HL-60/S4 treated with phorbol 12-myristate 13-acetate at 8.2 ng/mL for 4 days and 3 days (cell line): Measurements from ENCODE around the gene GALR3.
"Not testable (repeated sequence)": the region's sequence is repeated elsewhere in the genome, so short reads cannot be mapped to it uniquely, and the experiment has no call there.

Experiments
- in situ Hi-C: fragments of 300-500 bp; cut with MboI; formaldehyde crosslinking; loops from 2 replicates; pipeline ENCODE4 v1.15.0; 2022; ENCODE audit warnings: low sequenced_read_pairs

GALR3 gene, protein sequence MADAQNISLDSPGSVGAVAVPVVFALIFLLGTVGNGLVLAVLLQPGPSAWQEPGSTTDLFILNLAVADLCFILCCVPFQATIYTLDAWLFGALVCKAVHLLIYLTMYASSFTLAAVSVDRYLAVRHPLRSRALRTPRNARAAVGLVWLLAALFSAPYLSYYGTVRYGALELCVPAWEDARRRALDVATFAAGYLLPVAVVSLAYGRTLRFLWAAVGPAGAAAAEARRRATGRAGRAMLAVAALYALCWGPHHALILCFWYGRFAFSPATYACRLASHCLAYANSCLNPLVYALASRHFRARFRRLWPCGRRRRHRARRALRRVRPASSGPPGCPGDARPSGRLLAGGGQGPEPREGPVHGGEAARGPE

DNA sequence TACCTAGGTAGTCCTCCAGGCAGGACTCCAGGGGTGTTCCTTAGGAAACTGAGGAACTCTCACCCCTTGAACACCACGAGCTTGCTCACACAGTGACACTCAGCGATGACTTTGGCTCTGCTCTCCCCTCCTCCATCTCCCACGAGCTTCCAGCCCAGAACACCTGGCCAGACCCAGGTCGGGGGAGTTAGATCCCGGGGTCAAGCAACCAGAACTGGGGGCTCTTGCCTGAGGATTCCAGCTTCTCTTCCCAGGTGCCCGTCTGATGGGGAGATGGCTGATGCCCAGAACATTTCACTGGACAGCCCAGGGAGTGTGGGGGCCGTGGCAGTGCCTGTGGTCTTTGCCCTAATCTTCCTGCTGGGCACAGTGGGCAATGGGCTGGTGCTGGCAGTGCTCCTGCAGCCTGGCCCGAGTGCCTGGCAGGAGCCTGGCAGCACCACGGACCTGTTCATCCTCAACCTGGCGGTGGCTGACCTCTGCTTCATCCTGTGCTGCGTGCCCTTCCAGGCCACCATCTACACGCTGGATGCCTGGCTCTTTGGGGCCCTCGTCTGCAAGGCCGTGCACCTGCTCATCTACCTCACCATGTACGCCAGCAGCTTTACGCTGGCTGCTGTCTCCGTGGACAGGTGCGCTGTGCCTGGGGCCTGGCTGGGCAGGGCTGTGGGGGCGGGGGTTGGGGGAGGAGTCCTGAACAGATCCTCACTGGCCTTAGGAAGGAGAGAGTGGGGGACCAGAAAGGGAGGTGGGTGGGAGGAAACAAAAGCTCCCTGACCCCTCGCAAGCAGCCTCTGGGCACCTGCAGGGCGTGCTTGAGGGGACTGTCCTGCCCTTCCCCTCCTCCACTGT lies at the start of gene GALR3:
Gene GALR3, plus strand, starts transcription at position 249 of the 852 bp plus-strand sequence. Its CDS starts 25 bp downstream, at position 274.
- in situ Hi-C loops: no loop called here

DNA sequence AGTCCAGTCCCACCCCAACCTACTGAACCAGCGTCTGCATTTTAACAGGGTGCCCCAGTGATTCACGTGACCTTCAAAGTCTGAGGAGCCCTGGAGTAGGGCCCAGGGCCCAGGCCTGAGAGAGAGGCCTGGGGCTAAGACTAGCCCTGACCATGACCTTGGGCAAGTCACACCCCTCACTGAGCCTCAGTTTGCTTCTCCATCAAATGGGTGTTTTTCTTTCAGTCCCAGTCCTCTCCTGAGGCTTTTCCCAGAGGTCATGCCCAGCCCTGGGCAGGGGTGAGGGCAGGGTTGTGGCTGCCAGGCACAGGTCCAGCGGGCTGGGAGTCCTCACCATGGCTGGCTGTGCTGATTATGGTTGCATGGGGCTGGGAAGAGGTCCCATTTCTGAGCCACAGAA lies 48.5 kb upstream of the GALR3 start:
- in situ Hi-C loops: no loop called here

DNA sequence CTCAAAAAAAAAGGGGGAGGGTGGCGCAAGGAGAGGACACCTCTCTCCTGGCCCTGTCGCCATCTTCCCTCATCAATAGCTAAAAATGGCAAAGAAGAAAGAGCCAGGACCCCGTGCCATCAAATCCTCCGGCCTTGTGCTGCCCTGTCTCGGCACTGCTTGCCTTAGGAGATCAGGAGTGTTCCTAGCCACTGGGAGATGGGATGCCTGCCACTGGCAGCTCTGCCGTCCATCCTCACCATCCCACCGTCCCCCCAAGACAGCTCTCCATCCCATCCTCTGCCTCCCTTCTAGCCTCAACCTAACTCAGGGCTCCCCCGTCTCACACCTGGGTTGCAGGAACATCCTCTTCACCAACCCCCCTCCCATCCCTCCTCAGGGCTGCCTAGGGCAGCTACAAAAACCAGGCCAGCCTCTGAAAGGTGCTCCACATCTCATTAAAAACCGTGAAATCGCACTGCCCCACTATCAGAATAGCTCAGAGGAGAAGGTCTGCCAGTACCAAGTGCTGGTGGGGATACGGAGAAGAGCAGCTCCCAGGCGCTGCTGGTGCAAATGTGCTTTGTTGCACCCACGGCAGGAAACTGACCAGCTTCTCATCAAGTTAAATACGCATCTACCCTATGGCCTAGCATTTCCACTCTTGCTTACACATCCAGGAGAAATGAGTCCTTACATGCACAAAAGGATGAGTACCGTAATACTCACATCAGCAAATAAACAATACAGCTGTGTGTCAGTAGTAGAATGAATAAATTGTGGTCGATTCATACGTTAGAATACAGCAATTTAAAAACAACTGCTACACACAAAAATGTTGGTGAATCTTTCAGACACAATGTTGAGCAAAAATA lies 47.2 kb upstream of the GALR3 start:
- in situ Hi-C loops: no loop called here

DNA sequence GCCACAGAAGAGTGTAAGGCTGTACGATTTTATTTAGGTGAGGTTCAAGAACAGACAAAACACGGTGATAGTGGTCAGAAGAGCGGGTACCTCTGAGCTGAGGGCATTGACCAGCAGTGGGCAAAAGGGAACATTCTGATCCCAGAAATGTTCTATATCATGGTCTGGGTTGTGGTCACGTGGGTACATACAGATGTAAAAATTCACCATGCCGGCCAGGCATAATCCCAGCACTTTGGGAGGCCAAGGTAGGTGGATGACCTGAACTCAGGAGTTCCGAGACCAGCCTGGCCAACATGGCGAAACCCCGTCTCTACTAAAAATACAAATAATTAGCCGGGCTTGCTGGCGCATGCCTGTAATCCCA lies 46.6 kb upstream of the GALR3 start:
- in situ Hi-C loops: no loop called here

DNA sequence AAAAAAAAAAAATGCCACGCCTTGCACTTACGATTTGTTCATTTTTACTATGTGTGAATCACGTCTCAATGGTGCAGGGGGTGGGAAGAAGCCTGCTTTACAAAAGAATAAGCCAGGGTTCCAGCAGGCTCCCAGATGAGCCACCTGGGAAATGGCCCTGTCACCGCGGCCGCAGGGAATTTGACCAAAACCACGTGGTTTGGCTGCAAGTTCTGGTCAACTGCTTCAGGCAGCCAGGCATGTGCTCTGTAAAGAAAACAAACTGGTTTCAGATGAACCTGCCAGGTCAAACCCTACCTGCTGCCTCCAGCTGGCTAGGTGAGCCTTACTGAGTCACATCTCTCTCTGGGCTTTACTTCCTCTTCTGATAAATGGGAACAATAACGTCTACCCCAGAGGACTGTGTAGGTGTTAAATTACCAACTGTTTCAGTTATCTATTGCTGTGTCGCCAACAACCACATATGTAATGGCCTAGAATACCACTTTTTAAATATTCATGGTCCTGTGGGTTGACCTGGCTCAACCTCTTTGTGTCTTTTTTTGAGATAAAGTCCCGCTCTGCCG lies 46.0 kb upstream of the GALR3 start:
- in situ Hi-C loops: no loop called here

DNA sequence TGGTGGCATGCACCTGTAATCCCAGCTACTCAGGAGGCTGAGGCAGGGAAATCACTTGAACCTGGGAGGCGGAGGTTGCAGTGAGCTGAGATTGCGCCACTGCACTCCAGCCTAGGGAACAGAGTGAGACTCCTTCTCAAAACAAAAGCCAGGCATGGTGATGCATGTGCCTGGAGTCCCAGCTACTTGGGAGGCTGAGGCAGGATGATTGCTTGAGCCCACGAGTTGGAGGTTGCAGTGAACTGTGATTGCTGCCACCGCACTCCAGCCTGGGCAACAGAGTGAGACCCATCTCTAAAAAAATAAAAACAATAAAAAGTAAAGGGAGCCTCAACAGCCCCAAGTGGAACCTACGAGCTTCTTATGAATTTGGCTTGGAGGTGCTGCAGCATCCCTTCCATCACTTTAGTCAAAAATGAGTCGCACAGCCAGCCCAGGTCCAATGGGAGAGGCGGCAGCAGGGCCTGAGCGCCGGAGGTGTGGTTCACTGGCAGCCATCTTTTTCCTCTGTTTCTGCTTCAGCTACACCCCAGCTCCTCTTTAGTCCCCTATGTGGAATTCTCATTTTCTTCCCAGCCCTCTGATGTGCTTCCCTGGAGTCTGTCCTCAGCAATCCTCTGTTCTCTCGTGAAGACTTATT lies 44.7 kb upstream of the GALR3 start:
- in situ Hi-C loops: no loop called here

DNA sequence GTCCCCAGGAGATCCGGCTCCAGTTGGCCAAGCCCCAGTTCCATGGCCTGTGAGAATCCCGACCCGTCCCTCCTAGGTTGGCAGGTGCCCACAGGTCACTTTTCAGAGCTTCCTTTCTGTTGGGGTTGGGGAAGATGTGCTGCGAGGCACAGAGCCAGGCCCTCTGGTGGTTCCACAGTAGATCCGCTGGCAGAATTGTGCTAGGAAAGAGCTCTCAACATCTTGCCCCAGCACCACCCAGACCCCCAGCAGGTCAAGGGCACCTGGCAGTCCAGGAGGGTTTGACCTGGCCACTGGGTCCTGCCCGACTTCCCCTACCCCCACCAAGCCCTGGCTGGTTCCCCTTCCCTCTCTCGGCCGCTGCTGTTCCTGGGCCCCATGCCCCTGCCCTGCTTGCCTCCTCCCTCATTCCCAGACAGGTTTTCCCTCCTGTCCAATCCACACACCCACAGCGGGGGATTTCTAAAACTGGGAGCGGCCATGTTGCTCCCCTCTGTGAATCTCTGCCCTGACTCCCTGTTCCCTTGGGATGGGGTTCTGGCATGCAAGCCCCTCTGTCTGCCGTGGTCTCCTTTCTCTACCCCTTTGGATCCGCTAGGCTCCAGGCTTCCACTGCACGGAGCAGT lies 41.6 kb upstream of the GALR3 start:
- in situ Hi-C loops: no loop called here

DNA sequence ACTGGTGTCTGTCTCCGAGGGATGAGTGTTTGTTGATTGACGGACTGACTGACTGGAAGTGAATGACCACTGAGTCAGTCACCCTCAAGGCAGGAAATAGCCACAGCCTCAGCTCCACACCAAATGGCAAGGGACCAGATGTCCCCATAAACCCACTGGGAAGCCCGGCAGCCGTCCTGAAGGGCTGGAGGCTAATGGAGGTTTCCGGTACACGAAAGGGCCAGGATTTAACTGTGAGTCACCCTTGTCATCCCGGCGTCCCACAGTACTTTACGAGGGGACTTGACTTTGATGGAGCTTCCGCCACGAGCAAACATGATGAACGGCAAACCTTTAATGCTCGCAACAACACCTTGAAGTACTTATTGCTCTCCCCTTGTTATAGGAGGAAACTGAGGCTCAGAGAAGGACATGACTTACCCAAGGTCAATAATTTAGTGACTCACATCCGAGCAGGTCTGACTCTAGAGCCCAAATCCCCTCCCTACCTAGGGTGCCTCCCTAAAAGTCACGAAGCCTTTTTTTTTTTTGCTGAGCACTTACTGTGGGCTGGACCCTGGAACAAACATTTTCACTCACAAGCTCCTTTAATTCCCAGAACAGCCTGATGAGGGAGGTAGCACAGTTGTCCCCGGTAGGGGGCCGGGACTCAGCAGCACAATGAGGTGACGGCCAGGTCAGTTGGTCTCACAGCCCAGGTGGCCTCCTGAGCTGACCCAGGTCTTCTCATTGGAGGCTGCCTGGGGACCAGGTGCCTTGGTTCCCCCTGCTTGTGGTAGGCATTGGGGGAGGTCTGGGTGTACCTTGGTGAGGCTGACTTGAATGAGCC lies 40.6 kb upstream of the GALR3 start:
- in situ Hi-C loops: no loop called here

DNA sequence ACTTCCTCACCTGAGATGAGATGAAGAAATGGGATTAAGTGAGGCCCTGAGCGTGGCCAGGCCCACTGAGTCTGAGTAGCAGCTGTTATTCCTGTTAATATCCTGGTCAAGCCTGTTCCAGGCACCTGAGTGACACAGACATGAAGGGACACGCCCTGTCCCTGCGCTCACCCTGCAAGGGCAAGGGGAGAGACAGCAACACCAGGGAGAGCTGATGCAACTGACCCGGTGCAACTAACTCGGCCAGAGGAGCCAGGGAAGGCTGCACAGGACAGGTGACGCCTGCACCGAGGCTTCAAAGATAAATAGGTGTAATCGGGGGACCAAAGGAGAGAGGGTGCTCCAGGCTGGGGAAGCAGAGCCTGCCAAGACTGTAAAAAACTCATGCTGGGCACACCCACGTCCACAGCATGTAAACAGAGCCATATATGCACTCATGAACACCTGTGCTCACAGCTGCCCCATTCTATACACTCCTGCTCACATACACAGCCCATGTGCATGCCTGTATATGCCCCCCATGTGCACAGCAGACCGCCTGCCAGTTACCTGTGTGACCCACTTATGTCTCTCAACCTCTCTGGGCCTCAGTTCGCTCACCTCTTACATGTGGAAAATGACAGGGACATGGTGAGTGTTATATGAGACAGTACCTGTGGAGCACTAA lies 38.2 kb upstream of the GALR3 start:
- in situ Hi-C loops: no loop called here

DNA sequence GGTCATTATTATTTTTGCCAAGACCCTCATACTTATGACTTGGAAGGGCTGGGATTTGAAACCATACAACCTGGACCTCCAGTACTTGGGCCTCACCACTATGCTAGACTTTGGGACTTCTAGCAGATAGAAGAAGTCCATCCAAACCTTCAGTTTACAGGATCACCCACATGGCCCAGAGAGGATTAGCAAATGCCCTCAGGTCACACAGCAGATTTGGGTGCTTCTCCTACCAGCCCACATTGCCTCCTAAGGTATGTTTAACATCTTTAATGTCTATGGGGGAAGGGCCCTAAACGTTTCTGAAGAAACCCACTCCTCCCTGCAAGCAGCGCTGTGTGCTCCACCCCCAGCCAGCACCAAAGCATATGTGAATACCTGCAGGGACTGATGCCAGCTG lies 32.9 kb upstream of the GALR3 start:
- in situ Hi-C loops: no loop called here

DNA sequence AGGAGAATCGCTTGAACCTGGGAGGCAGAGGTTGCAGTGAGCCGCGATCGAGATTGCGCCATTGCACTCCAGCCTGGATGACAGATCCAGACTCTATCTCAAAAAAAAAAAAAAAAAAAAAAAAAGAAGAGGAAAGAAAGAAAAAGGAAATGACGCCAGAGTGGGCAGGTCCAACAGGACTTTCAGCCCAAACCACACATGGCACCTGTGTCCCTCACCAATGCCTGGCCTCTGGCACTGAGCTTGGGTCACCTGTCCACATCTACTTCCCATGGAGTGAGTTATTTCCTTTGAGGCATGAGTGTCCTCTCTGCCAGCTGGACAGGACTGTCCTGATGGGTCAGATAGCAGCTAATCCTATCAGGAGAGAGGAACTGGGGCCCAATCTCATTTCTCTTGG lies 30.7 kb upstream of the GALR3 start:
- in situ Hi-C loops: no loop called here

DNA sequence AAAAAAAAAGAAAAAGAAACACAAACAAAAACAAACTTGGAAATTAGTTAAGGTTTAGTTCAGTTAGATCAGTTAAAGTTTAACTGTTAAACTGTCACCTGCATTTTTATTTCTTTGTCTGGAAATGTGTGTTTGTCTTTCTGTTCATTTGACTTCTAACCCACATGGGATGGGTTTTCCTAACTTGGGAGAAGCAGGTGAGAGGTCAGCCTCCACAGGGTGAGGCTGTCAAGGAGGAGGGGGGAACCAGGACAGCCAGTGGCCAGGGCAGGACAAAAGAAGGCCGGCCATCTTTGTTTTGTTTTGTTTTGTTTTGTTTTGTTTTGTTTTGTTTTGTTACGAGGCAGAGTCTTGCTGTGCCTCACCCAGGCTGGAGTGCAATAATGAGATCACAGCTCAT lies 28.8 kb upstream of the GALR3 start:
- in situ Hi-C loops: no loop called here

DNA sequence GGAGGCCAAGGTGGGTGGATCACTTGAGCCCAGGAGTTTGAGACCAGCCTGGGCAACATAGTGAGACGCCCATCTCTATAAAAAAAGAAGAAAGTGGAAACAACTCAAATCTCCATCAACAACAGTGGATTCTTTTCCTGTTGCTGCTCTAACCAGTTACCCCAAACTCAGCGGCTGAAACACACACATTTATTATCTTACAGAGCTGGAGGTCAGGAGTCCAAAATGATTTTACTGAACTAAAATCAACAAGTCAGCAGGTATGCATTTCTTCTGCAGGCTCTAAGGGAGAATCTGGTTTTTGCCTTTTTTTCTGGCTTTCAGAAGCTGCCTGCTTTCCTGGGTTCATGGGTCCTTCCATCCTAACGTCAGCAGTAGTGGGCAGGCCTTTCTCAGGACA lies 27.1 kb upstream of the GALR3 start:
- in situ Hi-C loops: no loop called here

DNA sequence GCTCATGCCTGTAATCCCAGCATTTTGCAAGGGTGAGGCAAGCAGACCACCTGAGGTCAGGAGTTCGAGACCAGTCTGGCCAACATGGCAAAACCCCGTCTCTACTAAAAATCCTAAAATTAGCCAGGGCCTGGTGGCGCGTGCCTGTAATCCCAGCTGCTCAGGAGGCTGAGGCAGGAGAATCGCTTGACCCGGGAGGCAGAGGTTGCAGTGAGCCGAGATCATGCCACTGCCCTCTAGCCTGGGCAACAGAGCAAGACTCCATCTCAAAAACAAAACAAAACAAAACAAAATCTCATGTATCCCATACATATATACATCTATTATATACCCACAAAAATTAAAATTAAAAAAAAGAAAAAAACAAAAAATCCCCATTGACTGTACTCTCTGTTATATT lies 25.9 kb upstream of the GALR3 start:
- in situ Hi-C loops: not testable (repeated sequence)

DNA sequence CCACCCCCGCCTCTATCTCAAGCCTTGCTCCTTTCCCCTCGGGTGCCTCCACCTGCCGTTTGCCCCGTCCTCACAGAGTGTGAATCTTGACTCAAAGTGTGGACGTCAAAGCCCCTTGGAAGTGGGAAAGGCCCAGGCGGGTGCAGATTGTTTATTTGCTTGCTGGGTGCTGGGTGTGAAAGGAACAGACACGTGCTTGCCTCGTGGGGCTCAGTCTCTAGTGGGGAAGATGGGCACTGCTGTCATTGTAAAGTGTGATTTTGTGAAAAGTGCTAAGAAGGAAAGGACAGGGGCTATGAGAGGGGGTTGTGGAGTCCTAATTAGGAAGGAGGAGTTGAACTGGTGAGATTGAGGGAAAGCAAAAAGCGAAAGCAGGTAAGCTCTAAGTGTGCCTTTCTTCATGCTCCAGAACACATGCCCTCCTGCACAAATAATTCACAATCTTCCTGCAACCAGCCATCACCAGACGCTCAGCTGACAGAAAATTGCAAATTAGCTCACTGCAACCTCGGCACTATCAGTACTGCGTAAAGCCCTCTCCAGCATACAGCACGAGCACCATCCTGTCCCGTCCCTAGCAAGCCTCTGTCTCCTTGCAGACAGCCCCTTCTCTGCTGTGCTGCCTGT lies 25.2 kb upstream of the GALR3 start:
- in situ Hi-C loops: no loop called here

DNA sequence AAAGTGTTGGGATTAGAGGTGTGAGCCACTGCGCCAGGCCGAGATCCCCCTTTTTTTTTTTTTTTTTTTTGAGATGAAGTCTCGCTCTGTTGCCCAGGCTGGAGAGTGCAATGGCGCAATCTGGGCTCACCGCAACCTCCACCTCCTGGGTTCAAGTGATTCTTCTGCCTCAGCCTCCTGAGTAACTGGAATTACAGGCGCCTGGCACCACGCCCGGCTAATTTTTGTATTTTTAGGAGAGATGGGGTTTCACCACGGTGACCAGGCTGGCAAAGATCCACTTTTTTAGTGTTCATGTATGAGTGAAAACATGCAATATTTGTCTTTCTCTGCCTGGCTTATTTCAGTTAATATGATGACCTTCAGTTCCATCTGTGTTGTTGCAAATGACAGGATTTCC lies 23.2 kb upstream of the GALR3 start:
- in situ Hi-C loops: not testable (repeated sequence)

DNA sequence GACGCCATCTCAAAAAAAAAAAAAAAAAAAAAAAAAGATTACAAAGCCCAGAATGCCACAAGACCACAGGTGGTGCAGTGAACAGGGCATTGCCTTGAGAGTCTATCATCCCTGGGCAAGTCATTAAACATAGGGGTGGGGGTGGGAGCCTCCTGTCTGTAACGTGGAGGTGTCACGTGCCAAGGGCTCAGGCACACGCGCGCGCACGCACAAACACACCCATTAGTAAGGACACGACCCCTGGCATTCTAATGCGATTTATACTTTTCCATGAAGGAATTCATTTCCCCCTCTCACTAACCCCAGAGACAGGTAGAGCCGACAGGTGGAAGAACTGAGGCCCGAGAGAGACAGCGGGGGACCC lies 21.3 kb upstream of the GALR3 start:
- in situ Hi-C loops: no loop called here
